A549 treated with RU486 at 1 μM for 4 hours (cell line): ENCODE measurements around the gene MAGEB10. TPM values are rescaled to one million over a fixed set of nuclear protein-coding genes. Genes with fewer than 3 reads are reported as not detected.

Experiments used
- total RNA-seq: library from RNA; stranded (reverse); fragments of 200-300 nt; extraction: Qiagen RNA extraction; gene quantifications from 5 replicates; pipeline ENCODE4 v1.2.3, GENCODE V29; 2022; ENCODE audit warnings: low read depth

The MAGEB10 gene, protein sequence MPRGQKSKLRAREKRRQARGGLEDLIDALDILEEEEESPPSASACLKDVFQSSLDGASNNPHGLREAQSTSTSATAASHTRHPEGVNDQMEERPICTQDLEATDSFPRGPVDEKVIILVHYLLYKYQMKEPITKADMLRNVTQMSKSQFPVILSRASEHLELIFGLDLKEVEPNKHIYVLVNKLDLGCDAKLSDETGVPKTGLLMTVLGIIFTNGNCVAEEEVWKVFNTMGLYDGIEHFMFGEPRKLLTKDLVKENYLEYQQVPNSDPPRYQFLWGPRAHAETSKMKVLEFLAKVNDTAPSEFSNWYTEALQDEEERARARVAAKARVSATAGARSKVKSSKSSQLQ
- total RNA-seq, result not detected in 5 replicates

GRCh38 chrX:27807690-27808089, at the start of gene MAGEB10:
MAGEB10 (plus strand) TSS chrX:27807990; CDS start chrX:27821307, 13,317 bp downstream.

Other genes starting within 250 kb of the MAGEB10 start
- gene DCAF8L2, start 217.6 kb upstream of the MAGEB10 start, total RNA-seq, result not detected in 5 replicates
- gene DCAF8L1, start 173.5 kb downstream of the MAGEB10 start, total RNA-seq, result not detected in 5 replicates